K562 (cell line): ENCODE measurements around the gene TERC. TPM values are rescaled to one million over a fixed set of nuclear protein-coding genes. Genes with fewer than 3 reads are reported as not detected.

Experiments
- BDP1 ChIP-seq: IDR thresholded peaks from 3 replicates; pipeline ENCODE4 v1.6.1; 2011; ENCODE audit not compliant: insufficient read length, insufficient read depth
- BRF2 ChIP-seq: IDR thresholded peaks from 3 replicates; pipeline ENCODE4 v1.6.1; 2011; ENCODE audit warnings: borderline replicate concordance, mild to moderate bottlenecking; ENCODE audit not compliant: insufficient read length, insufficient read depth
- CBX3 ChIP-seq, 2 experiments: IDR thresholded peaks; 1 replicate in 1 of 2; 2 replicates in 1 of 2; pipeline ENCODE4 v1.6.1; 2012; ENCODE audit warnings: inconsistent platforms in 2 of 2, low read length in 2 of 2, borderline replicate concordance in 1 of 2, control low read depth in 1 of 2
- ELF2 ChIP-seq: fragments of 250-450 bp; sonication (Bioruptor Pico); IDR thresholded peaks from 2 replicates; pipeline ENCODE4 v1.5.0; 2021; ENCODE audit warnings: mild to moderate bottlenecking
- EWSR1 ChIP-seq: fragments of 450-650 bp; IDR thresholded peaks from 2 replicates; pipeline ENCODE4 v1.6.1; 2018; ENCODE audit warnings: borderline replicate concordance, mild to moderate bottlenecking, low read depth, moderate library complexity; ENCODE audit not compliant: partially characterized antibody
- FOXA3 ChIP-seq, 2 experiments: fragments of 450-650 bp in 1 of 2; sonication (generic) in 1 of 2; formaldehyde crosslinking; IDR thresholded peaks in 1 of 2; conservative IDR thresholded peaks in 1 of 2; 2 replicates each; pipeline versions ENCODE4 v1.4.0 to v1.8.0; 2020 to 2022; ENCODE audit warnings: mild to moderate bottlenecking in 2 of 2, missing genetic modification reagents in 1 of 2
- GABPB1 ChIP-seq: sonication (generic); formaldehyde crosslinking; IDR thresholded peaks from 2 replicates; pipeline ENCODE4 v1.8.0; 2022; ENCODE audit warnings: mild to moderate bottlenecking, missing genetic modification reagents
- HDAC2 ChIP-seq: fragments of 450-650 bp; IDR thresholded peaks from 2 replicates; pipeline ENCODE4 v1.6.1; 2016; ENCODE audit warnings: mild to moderate bottlenecking
- HLTF ChIP-seq: fragments of 450-650 bp; IDR thresholded peaks from 2 replicates; pipeline ENCODE4 v1.6.1; 2016
- ILK ChIP-seq: fragments of 450-650 bp; IDR thresholded peaks from 2 replicates; pipeline ENCODE4 v1.6.1; 2016; ENCODE audit warnings: missing genetic modification characterization, low read depth, mild to moderate bottlenecking, missing compliant biosample characterization, moderate library complexity, borderline replicate concordance
- NFE2L1 ChIP-seq: fragments of 450-650 bp; IDR thresholded peaks from 2 replicates; pipeline ENCODE4 v1.6.1; 2016; ENCODE audit warnings: missing genetic modification characterization, low read depth, mild to moderate bottlenecking, missing compliant biosample characterization, moderate library complexity, borderline replicate concordance
- PKNOX1 ChIP-seq: fragments of 450-650 bp; IDR thresholded peaks from 2 replicates; pipeline ENCODE4 v1.6.1; 2016
- XRCC4 ChIP-seq: IDR thresholded peaks from one replicate; pipeline ENCODE4 v1.6.1; 2011; ENCODE audit not compliant: insufficient read depth, insufficient read length; ENCODE audit errors: extremely low read depth
- XRCC5 ChIP-seq: fragments of 200-400 bp; formaldehyde crosslinking; IDR thresholded peaks from 2 replicates; pipeline ENCODE4 v1.6.1; 2017; ENCODE audit warnings: low read depth, mild to moderate bottlenecking, low read length
- ZHX1 ChIP-seq: fragments of 150-350 bp; conservative IDR thresholded peaks from 2 replicates; pipeline ENCODE4 v1.6.1; 2014; ENCODE audit warnings: low read length
- ZNF224 ChIP-seq: sonication (generic); formaldehyde crosslinking; IDR thresholded peaks from 2 replicates; pipeline ENCODE4 v1.8.0; 2022; ENCODE audit warnings: mild to moderate bottlenecking, missing genetic modification reagents
- ZNF280B ChIP-seq: fragments of 250-450 bp; sonication (Bioruptor Pico); IDR thresholded peaks from 2 replicates; pipeline ENCODE4 v1.5.1; 2021; ENCODE audit warnings: mild to moderate bottlenecking
- ZNF57 ChIP-seq: fragments of 450-650 bp; formaldehyde crosslinking; IDR thresholded peaks from 2 replicates; pipeline ENCODE4 v1.4.0; 2020; ENCODE audit warnings: mild to moderate bottlenecking, moderate library complexity
- ZNF696 ChIP-seq: fragments of 250-450 bp; sonication (Bioruptor Pico); conservative IDR thresholded peaks from 2 replicates; pipeline ENCODE4 v1.4.0; 2020; ENCODE audit warnings: mild to moderate bottlenecking, moderate library complexity
- polyA plus RNA-seq, 8 experiments: library from polyadenylated mRNA; depleted of rRNA in 4 of 8; stranded (reverse) in 5 of 8; unstranded in 3 of 8; fragments of >200 nt; fragmentation: Nextera tagmentation in 2 of 8; fragmentation: Illumina TruSeq in 1 of 8; extraction: Ambion mirVana in 2 of 8; extraction: Trizol in 1 of 8; gene quantifications; 2 replicates each; pipeline versions ENCODE4 v1.2.1 to v1.2.3, GENCODE V29; 2011 to 2014; ENCODE audit warnings: inconsistent platforms in 1 of 8, missing spikeins in 1 of 8
- total RNA-seq, 7 experiments: library from RNA; depleted of rRNA in 6 of 7; stranded (reverse); fragments of >200 nt in 6 of 7; fragmentation: Illumina TruSeq in 2 of 7; extraction: Trizol in 2 of 7; gene quantifications; 2 replicates each; pipeline versions ENCODE4 v1.2.1 to v1.2.3, GENCODE V29; 2011 to 2021; ENCODE audit warnings: low replicate concordance in 1 of 7

The TERC gene
- total and polyA plus RNA-seq, 9 of the 15 experiments (the other 6 are each of a cell fraction or from before 2014, with no cell fraction given), result 0.77 to 234 (median 27.9) TPM; not detected in 3

GRCh38 chr3:169772897-169773816 lies 8.3 kb upstream of the TERC start, which contains the start of gene MYNN (continued):
- TF ChIP-seq FOXA3 (CRISPR knock-in tag; conservative IDR thresholded peaks at IDR 0.05 in 1 of 2, IDR thresholded peaks at IDR 0.05 in 1 of 2) (peak in 1 of 2 experiments; percentile 52; a peak in 1 of 4 replicates), ZNF696 (CRISPR knock-in tag) (no peak), XRCC4 (no peak), ELF2 (CRISPR knock-in tag) (no peak), BRF2 (no peak), ZNF224 (CRISPR knock-in tag) (peak; percentile 24; the same call in 1 of the 2 replicates), PKNOX1 (peak; percentile 66), HDAC2 (peak; percentile 39; the same call in 1 of the 2 replicates), BDP1 (no peak), HLTF (no peak), ZNF280B (CRISPR knock-in tag) (no peak), ILK (tag) (no peak), ZNF57 (CRISPR knock-in tag) (no peak), GABPB1 (CRISPR knock-in tag) (peak; percentile 93), CBX3 (IDR thresholded peaks at IDR 0.05; ENCODE audit: borderline replicate concordance in 1 of 2, low read length in 2 of 2) (no peak), EWSR1 (no peak), ZHX1 (peak; percentile 61; the same call in 1 of the 2 replicates), XRCC5 (peak; percentile 9; the same call in 1 of the 2 replicates), NFE2L1 (tag) (no peak)
